HG02852 (cell line): ENCODE data around the gene FAH.
A peak's percentile ranks its signal among the peaks of the same experiment; 100 is the strongest.
"Not testable (repeated sequence)": the region's sequence is repeated elsewhere in the genome, so short reads cannot be mapped to it uniquely, and the experiment has no call there.

ENCODE experiments used
- ATAC-seq: cut with Tn5 transposase; IDR thresholded peaks from one replicate; pipeline ENCODE4 v1.9.1; 2021; ENCODE audit warnings: mild to moderate bottlenecking, moderate library complexity; ENCODE audit not compliant: unreplicated experiment

The FAH gene

DNA sequence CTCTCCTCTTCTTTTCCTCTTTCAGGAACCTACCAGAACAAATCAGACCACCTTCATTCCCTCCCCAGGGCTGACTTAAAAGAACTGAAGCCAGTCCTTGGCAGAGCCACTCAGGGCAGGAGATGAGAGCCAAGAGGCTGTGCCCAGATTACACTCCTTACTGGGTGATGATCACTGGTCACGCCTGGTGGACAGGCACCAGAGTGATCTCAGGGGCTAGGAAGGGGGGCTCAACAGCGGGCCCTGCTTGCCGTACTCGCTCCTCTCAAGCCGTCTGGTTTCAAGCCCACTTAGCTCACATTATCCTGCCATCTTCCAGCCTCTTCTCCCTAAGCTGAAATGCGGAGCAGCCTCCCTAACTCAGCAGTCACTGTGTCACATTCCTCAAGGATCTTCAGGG is 1.7 kb upstream of the FAH start:
- ATAC-seq, result no peak

DNA sequence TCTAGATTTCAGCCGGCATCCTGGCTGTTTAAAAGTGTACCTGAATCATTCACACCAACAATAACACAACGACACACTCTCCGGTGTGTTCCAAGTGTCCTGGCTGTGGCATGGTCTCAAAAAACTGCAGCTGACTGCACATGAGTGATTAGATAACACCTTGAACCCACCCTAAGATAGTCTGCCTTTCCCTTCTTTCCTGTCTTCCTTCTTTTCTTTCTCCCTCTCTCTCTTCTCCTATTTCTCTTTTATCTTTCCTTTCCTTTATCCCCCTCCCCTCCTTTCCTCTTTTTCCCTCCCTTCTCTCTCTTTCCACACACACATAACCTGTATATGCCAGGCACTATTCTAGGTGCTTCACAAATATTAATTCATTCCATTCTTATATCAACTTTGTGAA is 1.2 kb upstream of the FAH start:
- no peak for ATAC-seq

DNA sequence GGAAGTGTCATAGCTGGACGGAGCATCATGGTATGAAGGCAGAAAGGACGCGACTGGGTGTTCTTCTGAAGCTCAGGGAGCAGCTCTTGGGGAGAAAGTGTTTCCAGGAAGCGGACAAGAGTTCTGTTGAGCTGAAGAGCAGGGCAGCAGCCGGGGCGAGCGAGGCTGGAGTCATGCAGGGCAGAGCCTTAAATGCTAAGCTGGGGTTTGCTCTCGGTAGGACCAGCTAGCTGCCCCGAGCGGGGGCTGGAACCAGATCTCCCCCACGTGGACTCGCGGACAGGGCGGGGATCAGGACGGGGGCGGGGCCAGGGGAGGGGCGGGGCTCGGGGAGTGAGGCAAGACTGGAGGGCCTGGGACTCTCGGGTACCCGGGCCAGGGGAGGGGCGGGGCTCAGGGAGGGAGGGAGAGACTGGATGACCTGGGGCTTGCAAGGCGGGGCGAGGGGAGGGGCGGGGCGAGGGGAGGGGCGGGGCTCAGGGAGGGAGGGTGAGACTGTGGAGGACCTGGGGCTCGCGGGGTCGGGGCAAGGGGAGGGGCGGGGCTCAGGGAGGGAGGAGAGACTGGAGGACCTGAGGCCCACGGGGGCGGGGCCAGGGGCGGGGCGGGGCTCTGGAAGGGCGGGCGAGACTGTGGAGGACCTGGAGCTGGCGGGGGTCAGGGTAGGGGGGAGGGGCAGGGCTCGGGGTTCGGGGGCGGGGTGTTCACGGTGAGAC is 461 bp upstream of the FAH start:
- ATAC-seq, result peak; percentile 50

DNA sequence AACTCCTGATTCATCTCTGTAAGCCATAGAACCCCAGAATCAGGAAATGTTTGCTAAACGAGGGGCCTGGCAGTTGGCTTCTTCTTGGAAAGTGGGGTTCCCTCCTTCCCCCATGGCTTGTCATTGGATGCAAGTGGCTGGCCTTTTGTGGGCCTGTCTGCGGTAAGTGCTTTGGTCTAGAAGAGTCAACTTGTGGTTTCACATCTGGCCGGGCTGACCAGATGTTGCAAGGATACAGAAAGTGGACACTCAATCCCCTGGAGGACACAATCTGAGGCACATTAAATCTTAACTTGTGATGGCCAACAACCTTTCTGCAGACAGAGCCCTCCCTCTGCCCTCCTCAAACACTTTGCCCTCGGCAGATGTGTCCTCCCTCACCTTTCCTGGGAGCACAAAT is 1.1 kb downstream of the FAH start:
- no peak for ATAC-seq

DNA sequence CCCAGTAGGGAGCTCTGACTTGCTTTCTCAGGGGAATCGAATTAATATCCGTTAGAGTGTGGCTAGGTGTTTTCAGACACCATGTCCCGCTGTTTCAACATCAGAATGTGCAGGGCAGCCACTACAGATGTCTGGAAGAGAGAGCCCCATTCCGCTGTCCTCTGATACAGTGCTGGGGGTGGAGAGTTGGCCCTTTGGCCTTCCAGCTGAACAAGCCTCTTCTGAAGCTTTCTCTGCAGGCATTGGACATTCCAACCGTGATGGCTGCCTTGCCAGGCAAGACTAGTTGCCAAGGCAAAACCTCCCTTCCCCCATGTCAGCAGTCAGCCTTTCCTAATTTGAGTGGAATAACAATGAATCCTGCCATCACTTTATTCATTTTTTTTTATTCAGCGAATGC is 1.5 kb downstream of the FAH start:
- ATAC-seq, result no peak

DNA sequence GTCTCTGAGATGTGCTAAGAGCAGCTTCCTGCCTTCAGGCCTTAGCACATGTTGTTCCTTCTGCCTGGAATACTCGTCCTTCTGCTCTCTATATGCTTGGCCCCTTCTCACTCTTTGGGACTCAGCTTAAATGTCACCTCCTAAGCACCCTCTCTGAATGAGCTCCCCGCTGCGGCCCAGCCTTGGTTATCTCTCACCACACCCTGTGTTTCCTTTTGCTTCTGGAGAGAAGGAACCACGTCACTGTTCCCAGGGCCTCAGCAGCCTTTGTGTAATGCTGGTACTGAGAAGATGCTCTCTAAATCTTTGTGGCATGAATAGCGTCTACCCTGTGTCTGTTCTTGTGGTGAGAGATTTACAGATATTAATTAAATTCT is 2.2 kb downstream of the FAH start:
- ATAC-seq, result no peak

DNA sequence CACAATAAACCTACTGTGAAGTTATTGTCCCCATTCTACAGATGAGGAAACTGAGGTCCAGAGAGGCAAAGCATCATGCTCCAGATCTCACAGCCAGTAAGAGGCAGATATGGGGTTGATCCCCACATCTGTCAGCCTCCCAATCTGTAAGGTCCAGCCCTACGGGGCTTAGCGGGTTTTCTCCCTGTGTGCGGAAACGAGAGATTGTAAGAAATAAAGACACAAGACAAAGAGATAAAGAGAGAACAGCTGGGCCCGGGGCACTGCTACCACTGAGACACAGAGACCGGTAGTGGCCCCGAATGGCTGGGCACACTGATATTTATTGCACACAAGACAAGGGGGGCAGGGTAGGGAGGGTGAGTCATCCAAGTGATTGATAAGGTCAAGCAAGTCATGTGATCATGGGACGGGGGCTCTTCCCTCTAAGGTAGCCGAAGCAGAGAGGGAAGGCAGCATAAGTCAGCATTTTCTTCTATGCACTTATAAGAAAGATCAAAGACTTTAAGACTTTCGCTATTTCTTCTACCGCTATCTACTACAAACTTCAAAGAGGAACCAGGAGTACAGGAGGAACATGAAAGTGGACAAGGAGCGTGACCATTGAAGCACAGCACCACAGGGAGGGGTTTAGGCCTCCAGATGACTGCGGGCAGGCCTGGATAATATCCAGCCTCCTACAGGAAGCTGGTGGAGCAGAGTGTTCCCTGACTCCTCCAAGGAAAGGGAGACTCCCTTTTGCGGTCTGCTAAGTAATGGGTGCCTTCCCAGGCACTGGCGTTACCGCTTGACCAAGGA is 2.8 kb downstream of the FAH start:
- not testable (repeated sequence) for ATAC-seq

DNA sequence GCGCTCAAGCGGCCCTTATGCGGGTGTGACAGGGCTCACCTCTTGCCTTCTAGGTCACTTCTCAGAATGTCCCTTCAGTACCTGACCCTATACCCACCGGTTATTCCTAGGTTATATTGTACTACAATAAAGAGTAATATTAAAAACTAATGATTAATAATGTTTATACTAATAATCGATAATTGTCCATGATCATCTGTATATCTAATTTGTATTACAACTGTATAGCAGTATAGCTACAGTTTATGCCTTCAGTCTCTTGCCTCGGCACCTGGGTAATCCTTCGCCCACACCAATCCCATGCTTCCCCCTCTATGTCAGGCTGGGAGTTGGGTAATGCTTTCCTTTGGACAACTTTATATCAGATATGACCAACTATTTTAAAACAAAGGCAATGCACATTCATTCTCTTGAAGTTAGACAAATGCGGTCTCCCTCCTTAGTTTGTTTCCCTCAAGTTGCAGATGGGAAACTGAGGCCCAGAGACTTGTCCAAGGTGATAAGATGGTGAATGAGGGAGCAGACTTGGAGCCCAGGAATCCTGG is 3.4 kb downstream of the FAH start:
- no peak for ATAC-seq

DNA sequence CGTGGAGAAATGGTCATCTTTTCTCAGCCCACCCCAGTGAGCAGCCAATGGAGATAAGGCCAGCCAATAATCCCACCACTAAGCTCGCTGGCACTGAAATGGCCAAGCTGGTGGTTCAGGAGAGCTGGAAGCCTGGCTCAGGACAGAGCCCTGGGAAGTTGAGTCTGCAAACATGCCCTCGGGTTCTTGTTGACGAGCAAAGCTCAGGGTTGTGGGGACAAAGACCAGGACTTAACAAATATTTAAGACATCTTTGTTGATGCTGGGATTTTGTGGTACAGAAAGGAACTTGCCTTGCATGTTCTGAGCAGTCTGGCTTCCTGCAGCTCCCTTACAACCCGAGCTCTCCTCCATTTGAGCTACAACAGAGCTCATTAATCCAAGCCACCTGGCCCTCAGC is 4.4 kb downstream of the FAH start:
- no peak for ATAC-seq

DNA sequence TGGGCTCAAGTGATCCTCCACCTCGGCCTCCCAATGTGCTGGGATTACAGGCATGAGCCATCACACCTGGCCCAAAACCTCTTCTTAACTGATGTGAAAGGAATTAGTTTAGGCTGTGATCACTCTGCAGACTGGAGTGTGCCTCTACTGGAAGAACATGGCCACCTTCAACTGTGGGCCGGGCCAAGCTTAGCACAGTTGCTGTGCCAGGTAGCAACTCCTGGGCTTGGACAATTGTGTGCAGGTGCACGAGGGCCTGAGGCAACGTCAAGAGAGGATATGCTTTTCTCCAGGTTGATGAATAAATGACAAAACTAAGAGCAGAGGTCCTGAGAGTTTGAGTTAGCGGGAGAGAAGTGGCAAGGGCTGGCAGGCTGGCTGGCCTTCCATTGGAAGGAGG is 6.5 kb downstream of the FAH start:
- no peak for ATAC-seq

DNA sequence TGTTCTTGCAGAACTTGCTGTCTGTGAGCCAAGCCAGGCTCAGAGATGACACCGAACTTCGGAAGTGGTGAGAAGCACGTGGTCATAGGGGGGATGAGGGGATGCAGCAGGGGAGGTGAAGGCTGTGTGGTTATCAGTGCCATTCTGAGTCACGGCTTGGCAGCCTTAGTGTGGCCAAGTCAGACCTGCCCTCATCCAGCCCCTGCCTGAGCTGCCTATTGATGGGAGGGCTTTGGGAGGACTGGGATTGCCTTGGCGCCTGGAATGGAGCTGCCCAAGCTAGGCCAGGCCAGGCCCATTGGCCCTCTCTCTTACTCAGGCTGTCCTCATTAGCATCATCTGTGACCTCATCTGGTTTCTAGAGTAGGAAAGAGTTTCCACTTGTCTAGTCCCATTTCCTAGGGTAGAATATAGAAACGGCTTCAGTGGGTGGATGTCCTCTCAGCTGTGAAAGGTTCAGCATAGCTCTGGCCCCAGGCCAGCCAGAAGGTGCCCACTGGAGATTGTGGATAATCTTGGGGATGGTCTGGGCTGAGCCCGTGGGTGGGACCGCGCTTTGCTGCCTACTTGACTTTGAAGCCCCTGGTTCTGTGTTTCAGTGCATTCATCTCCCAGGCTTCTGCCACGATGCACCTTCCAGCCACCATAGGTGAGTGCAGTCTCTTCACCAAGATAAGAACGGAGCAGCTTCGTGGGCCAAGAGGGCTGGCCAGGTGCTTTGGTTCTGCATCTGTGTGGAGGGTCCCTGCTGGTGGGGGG is 7.2 kb downstream of the FAH start:
- peak; percentile 48 for ATAC-seq

DNA sequence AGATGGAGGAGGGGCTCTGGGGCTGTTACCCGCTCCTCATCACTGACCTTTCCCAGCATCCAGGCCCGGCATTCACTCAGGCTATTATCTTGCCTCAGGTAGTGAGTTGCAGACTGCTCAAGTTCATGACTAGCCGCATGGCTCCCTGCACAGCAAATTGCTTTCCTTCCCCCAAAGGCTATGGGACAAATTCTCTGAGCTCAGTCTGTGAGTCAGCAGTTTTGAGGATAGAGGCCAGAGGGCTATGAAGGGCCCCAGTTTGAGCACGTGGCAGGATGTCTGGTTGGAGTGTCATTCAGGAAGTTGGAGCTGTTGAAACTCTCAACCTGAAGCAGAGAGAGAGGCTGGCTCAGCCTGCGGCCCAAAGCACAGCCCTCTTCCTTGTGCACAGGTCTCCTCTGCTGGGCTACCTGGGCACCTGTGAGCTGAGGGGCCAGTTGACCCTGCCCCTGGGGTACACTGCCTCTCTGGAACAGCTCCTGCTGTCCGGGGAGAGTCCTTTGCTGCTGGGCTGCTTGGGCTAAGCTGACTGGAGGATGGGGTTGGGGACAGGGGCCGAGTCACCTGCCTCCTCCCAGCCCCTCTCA is 7.9 kb downstream of the FAH start:
- ATAC-seq, result peak; percentile 86

DNA sequence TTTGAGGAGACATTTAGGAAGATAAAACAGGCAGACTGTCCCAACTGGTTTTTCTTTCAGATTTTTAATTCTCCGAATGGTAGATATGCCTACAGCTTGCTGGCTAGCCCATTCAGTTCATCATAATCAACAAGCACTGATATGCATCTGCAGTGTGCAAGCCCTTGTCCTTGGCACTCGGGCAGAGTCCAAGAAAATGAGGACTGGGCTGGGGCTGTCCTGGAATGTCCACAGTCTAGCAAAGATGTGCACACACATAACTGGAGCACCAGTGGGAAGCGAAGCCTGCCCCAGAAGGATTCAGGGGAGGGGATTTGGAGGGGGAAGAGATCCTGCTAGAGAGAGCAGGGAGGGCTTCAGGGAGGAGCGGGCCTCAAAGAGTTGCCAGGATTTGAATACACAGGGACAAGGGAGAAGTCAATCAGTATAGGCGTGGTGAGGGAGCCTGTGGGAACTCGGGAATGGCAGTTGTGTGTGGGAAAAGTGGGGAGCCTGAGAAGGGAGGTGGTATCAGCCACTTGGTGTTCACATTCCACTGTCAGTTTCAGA is 8.7 kb downstream of the FAH start:
- no peak for ATAC-seq

DNA sequence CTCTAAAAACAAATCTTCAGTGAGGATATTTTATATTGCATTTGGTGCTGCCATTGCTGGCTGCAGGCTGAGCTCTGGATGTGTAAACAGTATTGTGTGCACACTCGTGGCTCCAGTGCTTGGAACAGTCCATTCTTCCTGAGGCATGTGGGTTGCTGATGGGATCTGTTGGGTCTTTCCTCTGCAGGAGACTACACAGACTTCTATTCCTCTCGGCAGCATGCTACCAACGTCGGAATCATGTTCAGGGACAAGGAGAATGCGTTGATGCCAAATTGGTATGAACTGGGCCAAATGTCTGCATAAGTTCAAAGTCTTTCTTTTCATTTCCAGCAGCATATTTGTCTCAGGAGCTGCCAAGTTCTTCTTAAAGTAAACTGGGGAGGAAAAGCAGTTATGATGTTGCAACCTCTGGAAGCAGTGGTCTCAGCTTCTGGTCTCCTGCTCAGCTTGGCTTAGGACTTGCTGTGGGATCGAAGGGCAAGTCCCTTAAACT is 9.3 kb downstream of the FAH start:
- ATAC-seq, result no peak

DNA sequence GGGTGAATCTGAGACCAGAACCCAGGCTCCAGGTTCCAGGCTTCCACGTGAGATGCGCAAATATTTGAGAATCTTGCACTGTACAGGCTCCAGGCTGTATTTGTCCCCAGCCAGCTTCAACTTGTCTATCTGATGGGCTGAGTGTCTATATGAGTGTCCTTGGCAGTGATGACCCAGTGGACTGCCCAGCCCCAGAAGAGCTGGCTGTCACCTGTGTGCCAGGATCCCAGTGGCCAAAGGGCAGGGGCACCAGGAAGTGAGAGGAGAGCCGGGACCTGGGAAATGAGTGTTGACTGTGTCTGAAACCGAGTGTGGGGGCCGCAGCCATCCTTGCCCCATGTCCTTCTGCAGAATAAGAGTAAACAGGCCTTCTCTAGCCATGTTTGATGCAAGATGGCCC is 10.4 kb downstream of the FAH start:
- ATAC-seq, result no peak

DNA sequence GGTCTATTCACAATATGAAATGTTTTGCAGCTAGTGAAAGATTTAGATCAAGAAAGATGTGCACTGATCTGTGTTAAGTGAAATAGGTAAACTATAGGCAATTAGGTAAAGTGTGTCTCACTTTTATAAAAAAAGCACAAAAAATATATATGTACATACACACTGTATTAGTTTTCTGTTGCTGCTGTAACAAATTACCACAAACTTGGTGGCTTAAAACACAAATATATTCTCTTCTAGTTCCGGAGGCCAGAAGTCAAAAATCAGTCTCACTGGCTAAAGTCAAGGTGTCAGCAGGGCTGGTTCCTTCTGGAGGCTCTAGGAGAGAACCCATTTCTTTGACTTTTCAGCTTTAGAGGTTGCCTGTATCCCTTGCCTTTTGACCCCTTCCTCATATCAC is 11.1 kb downstream of the FAH start:
- ATAC-seq, result no peak

DNA sequence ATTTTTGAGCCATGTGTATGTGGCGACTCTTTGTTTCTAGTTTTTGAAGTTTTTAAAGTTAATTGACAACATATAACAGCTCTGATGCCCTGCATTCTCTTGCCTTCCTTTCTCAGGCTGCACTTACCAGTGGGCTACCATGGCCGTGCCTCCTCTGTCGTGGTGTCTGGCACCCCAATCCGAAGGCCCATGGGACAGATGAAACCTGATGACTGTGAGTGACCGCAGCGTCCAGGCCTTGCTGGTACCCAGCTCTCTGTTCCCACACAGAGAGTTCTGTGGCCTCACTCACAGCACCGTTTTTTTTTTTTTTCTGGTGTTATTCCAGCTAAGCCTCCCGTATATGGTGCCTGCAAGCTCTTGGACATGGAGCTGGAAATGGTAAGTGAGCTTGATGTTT is 15.1 kb downstream of the FAH start:
- no peak for ATAC-seq

DNA sequence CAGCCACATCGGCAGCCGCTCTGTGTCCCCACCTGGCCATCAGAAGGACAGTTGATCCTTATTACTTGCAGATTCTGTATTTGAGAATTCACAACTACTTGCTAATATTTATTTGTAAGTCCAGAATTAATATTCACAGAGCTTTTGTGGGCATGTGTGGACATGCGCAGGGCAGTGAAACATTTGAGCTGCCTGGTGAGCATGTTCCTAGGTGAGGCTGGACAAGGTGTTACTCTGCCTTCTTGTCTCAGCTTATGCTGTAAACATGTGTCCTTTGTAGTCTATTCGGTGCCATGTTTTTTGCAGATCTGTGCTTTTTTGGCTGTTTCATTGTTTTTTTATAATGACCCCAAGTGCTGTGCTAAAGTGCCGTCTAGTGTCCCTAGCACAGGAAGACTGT is 15.6 kb downstream of the FAH start:
- ATAC-seq, result no peak

DNA sequence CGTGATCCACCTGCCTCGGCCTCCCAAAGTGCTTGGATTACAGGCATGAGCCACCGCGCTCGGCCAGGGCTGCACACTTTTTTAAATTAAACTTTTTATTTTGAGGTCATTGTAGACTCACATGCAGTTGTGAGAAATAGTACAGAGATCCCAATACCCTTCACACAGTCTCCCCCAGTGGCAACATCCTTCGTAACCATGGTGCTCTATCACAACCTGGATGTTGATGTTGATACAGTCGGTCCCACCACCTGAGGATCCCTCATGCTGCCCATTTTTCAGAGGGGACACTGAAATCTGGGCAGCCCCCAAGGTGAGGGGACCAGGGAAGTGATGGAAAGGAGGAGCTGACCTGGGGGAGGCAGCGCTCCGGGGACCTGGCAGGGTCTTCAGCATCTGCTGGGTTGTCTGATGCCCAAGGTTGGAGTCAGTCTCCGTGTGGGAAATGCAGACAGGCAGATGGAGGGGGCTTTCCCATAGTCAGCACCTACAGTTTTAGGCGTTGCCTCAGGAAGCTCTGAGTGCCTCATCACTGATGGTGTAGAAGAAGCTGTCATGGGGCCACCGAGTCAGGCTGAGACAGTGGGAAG is 17.1 kb downstream of the FAH start:
- ATAC-seq, result no peak

DNA sequence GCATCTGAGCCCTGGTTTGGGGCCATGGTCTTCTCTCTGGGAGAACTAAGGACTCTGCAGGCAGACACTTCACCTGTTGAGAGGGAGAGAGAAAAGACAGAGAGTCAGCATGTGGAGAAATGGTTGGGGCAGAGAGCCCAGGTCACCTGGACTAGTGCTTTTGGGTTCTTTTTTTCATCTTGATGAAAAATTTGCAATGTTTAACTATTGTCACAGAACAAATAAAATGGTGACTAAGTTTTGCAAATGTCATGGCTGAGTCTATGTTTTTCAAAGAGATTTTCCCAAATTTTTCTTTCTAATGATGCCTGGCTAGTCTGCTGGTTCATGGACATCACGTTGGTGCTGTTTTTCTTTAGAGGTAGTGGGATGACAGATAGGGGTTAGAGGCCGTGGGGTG is 17.8 kb downstream of the FAH start:
- ATAC-seq, result no peak
